Astrocyte (in vitro differentiated cells and primary cell): ENCODE measurements around the gene SBF2. TPM values are rescaled to one million over a fixed set of nuclear protein-coding genes. Genes with fewer than 3 reads are reported as not detected.

ENCODE experiments used
- DNase-seq: peaks from one replicate; pipeline ENCODE4 v3.0.0-alpha.2; 2010; ENCODE audit warnings: low read depth
- FAIRE-seq: peaks from 2 replicates; lab custom pipeline; 2011; peaks lifted over from hg19 to GRCh38; lab: Jason Lieb, UNC
- H2AFZ ChIP-seq: 2 replicates; pipeline ENCODE4 v1.6.0; 2012; ENCODE audit warnings: low read depth, low read length, inconsistent platforms
- H3K27ac ChIP-seq: 2 replicates; pipeline ENCODE4 v1.5.1; 2011; ENCODE audit warnings: low read depth, low read length, inconsistent platforms
- H3K27me3 ChIP-seq: 2 replicates; pipeline ENCODE4 v1.6.0; 2011; ENCODE audit warnings: low read length, inconsistent platforms; ENCODE audit not compliant: insufficient read depth
- H3K36me3 ChIP-seq: 2 replicates; pipeline ENCODE4 v1.5.1; 2011; ENCODE audit warnings: low read length, inconsistent platforms; ENCODE audit not compliant: insufficient read depth
- H3K4me1 ChIP-seq: 2 replicates; pipeline ENCODE4 v1.5.1; 2011; ENCODE audit warnings: low read length, inconsistent platforms; ENCODE audit not compliant: insufficient read depth
- H3K4me2 ChIP-seq: 2 replicates; pipeline ENCODE4 v1.6.0; 2012; ENCODE audit warnings: low read length, inconsistent platforms
- H3K4me3 ChIP-seq: 2 replicates; pipeline ENCODE4 v1.5.1; 2011; ENCODE audit warnings: low read depth, mild to moderate bottlenecking, low read length, inconsistent platforms; ENCODE audit not compliant: insufficient read depth
- H3K79me2 ChIP-seq: 2 replicates; pipeline ENCODE4 v1.6.0; 2012; ENCODE audit warnings: mild to moderate bottlenecking, low read length, inconsistent platforms; ENCODE audit not compliant: insufficient read depth
- H3K9ac ChIP-seq: 2 replicates; pipeline ENCODE4 v1.6.0; 2012; ENCODE audit warnings: mild to moderate bottlenecking, low read length, inconsistent platforms
- H3K9me3 ChIP-seq: 2 replicates; pipeline ENCODE4 v1.5.1; 2012; ENCODE audit warnings: low read depth, mild to moderate bottlenecking, low read length, inconsistent platforms; ENCODE audit not compliant: insufficient read depth
- H4K20me1 ChIP-seq: 2 replicates; pipeline ENCODE4 v1.6.0; 2012; ENCODE audit warnings: low read length, inconsistent platforms; ENCODE audit not compliant: insufficient read depth
- H3K27ac Mint-ChIP-seq: one replicate; pipeline ENCODE4 v1.8.0; 2021; ENCODE audit warnings: mild to moderate bottlenecking, mixed read lengths; ENCODE audit not compliant: unreplicated experiment
- H3K27me3 Mint-ChIP-seq: one replicate; pipeline ENCODE4 v1.8.0; 2021; ENCODE audit warnings: low read depth, mixed read lengths; ENCODE audit not compliant: unreplicated experiment
- H3K36me3 Mint-ChIP-seq: one replicate; pipeline ENCODE4 v1.8.0; 2021; ENCODE audit warnings: low read depth, mixed read lengths; ENCODE audit not compliant: unreplicated experiment
- H3K4me1 Mint-ChIP-seq: one replicate; pipeline ENCODE4 v1.8.0; 2021; ENCODE audit warnings: low read depth, mixed read lengths; ENCODE audit not compliant: unreplicated experiment
- H3K4me3 Mint-ChIP-seq: one replicate; pipeline ENCODE4 v1.8.0; 2021; ENCODE audit warnings: mild to moderate bottlenecking, moderate library complexity, mixed read lengths; ENCODE audit not compliant: unreplicated experiment
- H3K9me3 Mint-ChIP-seq: one replicate; pipeline ENCODE4 v1.8.0; 2021; ENCODE audit warnings: mild to moderate bottlenecking, mixed read lengths; ENCODE audit not compliant: unreplicated experiment
- EZH2 ChIP-seq: IDR thresholded peaks from 2 replicates; pipeline ENCODE4 v1.6.1; 2012; ENCODE audit warnings: mild to moderate bottlenecking, low read length, inconsistent platforms; ENCODE audit not compliant: insufficient read depth
- total RNA-seq: library from RNA; stranded (reverse); gene quantifications from 2 replicates; pipeline ENCODE4 v1.2.1, GENCODE V29; 2021
- TF ChIP-seq, protein P1 (sequence below): IDR thresholded peaks from 2 replicates; pipeline ENCODE4 v1.5.1; 2011; ENCODE audit warnings: low read depth, mild to moderate bottlenecking, inconsistent platforms, low read length, moderate library complexity; ENCODE audit not compliant: insufficient read depth

SBF2 gene
- total RNA-seq, 1 donor from 2014 or later: 50.0 TPM

DNA sequence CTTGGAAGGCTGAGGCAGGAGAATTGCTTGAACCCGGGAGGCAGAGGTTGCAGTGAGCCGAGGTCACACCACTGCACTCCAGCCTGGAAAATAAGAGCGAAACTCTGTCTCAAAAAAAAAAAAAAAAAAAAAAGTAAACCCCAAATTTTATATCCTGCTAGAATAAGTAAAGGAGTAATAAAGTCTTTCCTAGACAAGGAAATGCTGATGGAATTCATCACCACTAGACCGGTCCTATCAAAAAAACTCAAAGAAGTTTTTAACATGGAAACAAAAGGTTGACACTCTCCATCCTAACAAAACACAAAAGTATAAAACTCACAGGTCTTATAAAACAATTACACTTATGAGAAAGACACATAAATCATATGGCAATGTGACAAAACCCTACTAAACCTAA, 213.9 kb downstream of the SBF2 start:
- Mint-ChIP-seq H3K4me3 (no peak overlapping the region), H3K9me3 (peaks cover 18% of the 10 kb centered on the region), H3K27me3 (no peaks in the 10 kb centered on the region), H3K4me1 (no peaks in the 10 kb centered on the region), H3K27ac (no peak overlapping the region), H3K36me3 (peaks cover 9% of the 10 kb centered on the region)
- FAIRE-seq (no peak), DNase-seq (no peak)
- no peaks in the 10 kb centered on the region for H3K27me3 ChIP-seq
- H4K20me1 ChIP-seq: peaks cover 9% of the 10 kb centered on the region
- peaks cover 14% of the 10 kb centered on the region for H3K79me2 ChIP-seq
- H3K4me1 ChIP-seq: no peaks in the 10 kb centered on the region
- H3K27ac ChIP-seq: no peak overlapping the region
- TF ChIP-seq EZH2: no peak
- TF ChIP-seq, protein P1, sequence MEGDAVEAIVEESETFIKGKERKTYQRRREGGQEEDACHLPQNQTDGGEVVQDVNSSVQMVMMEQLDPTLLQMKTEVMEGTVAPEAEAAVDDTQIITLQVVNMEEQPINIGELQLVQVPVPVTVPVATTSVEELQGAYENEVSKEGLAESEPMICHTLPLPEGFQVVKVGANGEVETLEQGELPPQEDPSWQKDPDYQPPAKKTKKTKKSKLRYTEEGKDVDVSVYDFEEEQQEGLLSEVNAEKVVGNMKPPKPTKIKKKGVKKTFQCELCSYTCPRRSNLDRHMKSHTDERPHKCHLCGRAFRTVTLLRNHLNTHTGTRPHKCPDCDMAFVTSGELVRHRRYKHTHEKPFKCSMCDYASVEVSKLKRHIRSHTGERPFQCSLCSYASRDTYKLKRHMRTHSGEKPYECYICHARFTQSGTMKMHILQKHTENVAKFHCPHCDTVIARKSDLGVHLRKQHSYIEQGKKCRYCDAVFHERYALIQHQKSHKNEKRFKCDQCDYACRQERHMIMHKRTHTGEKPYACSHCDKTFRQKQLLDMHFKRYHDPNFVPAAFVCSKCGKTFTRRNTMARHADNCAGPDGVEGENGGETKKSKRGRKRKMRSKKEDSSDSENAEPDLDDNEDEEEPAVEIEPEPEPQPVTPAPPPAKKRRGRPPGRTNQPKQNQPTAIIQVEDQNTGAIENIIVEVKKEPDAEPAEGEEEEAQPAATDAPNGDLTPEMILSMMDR: no peak
- no peak overlapping the region for H2AFZ ChIP-seq
- no peak overlapping the region for H3K4me3 ChIP-seq
- no peak overlapping the region for H3K9ac ChIP-seq
- H3K36me3 ChIP-seq: no peaks in the 10 kb centered on the region
- H3K4me2 ChIP-seq: no peak overlapping the region
- H3K9me3 ChIP-seq: no peaks in the 10 kb centered on the region

DNA sequence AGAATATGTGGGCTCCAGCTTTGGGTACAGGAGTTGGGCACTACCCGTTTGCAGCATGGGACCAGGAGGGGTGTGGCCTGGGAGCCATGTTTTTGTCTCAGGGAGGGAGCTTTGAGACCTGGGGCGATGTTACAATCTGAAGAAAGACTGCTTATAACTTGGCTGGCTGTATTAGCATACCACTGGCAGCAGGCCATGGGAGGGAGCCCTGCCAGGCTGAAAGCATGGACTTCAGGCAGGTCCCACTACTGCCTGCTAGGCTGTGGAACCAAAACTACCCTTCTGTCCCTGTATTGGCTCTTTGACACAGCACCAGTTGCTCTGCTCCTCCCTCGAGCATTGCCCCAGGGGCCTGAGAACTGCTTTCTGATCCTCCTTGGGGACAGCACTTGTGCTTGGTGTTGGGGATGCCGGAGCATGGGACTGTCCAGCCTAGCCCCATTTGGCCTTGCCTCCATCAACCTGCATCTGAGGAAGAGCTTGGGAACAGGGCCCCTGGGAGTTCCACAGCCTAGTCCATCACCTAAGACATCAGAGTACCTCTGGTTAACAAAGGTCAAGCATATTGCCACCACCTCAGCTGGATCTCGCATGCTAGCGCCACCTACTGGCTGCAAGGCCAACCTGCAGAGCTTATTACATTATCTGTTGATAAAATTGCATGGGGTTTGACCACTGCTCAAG, 217.4 kb downstream of the SBF2 start:
- Histone ChIP-seq H3K4me1 (no peaks in the 10 kb centered on the region), H4K20me1 (peaks cover 9% of the 10 kb centered on the region), H3K27ac (no peak overlapping the region), H2AFZ (no peak overlapping the region), H3K27me3 (no peaks in the 10 kb centered on the region), H3K79me2 (peaks cover 6% of the 10 kb centered on the region), H3K4me3 (no peak overlapping the region), H3K9ac (no peak overlapping the region), H3K9me3 (no peaks in the 10 kb centered on the region), H3K36me3 (no peaks in the 10 kb centered on the region), H3K4me2 (no peak overlapping the region)
- peaks cover 18% of the 10 kb centered on the region for H3K9me3 Mint-ChIP-seq
- peaks cover 9% of the 10 kb centered on the region for H3K36me3 Mint-ChIP-seq
- H3K27ac Mint-ChIP-seq: no peak overlapping the region
- FAIRE-seq: no peak
- H3K4me1 Mint-ChIP-seq: no peaks in the 10 kb centered on the region
- no peaks in the 10 kb centered on the region for H3K27me3 Mint-ChIP-seq
- TF ChIP-seq, protein P1: peak; percentile 60
- TF ChIP-seq EZH2: no peak
- no peak overlapping the region for H3K4me3 Mint-ChIP-seq
- peak; percentile 10 for DNase-seq

DNA sequence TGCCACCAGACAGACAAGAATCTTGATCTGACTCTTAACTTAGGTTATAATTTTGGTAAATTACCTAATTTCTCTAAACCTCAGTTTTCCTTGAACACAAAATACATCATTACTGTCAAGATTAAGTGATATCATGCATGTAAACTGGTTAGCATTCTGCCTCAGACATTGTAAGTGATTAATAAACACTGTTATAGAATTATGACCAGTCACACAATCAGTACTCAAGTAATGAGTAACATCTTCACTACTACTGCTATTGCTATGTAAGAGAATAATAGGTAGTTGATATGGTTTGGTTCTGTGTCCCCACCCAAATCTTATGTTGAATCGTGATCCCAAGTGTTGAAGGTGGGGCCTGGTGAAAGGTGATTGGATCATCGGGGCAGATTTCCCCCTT, 218.9 kb downstream of the SBF2 start:
- Mint-ChIP-seq H3K36me3 (peaks cover 9% of the 10 kb centered on the region), H3K27ac (no peak overlapping the region), H3K4me1 (no peaks in the 10 kb centered on the region), H3K9me3 (peaks cover 16% of the 10 kb centered on the region), H3K27me3 (no peaks in the 10 kb centered on the region), H3K4me3 (no peak overlapping the region)
- Histone ChIP-seq H2AFZ (no peak overlapping the region), H3K9ac (no peak overlapping the region), H3K27me3 (no peaks in the 10 kb centered on the region), H3K9me3 (no peaks in the 10 kb centered on the region), H3K4me1 (no peaks in the 10 kb centered on the region), H3K79me2 (peaks cover 6% of the 10 kb centered on the region), H3K36me3 (no peaks in the 10 kb centered on the region), H3K27ac (no peak overlapping the region), H3K4me3 (no peak overlapping the region), H3K4me2 (no peak overlapping the region), H4K20me1 (peaks cover 9% of the 10 kb centered on the region)
- FAIRE-seq (no peak), DNase-seq (no peak)
- TF ChIP-seq, protein P1: no peak
- no peak for TF ChIP-seq EZH2
